HFF-Myc (cell line): Measurements from ENCODE around the gene THBS4.

ENCODE experiments used
- DNase-seq: peaks from one replicate; pipeline ENCODE4 v3.0.0-alpha.2; 2011; ENCODE audit warnings: low read depth; ENCODE audit errors: extremely low read depth
- H3K4me3 ChIP-seq: replicated peaks from 2 replicates; pipeline ENCODE4 v1.5.1; 2011; ENCODE audit warnings: low read depth, mild to moderate bottlenecking, control low read depth, low read length
- CTCF ChIP-seq: IDR thresholded peaks from 2 replicates; pipeline ENCODE4 v1.5.1; 2012; ENCODE audit warnings: mild to moderate bottlenecking, low read depth, low read length, control low read depth; ENCODE audit errors: missing control alignments

THBS4 gene

DNA sequence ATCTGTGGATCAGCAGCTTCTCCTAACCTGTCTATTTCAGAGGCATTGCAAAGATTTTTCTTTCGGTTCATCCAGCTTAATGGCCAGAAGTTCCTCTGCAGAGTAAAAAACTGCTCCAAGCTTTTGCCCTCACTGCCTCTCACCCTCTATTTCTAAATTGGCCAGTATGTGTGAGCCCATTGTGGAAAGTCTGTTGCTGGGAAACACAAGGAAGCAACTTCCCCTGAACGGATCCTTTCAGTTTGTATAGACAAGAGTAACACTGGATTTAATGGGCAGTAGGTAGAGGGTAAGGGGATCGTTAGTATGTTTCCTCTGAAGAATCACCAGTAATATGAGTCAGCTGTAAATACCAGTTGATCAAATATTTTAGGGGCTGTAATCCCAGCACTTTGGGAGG lies 7.2 kb downstream of the THBS4 start:
- TF ChIP-seq CTCF = no peak
- DNase-seq = no peak
- H3K4me3 ChIP-seq = no peak overlapping the region

DNA sequence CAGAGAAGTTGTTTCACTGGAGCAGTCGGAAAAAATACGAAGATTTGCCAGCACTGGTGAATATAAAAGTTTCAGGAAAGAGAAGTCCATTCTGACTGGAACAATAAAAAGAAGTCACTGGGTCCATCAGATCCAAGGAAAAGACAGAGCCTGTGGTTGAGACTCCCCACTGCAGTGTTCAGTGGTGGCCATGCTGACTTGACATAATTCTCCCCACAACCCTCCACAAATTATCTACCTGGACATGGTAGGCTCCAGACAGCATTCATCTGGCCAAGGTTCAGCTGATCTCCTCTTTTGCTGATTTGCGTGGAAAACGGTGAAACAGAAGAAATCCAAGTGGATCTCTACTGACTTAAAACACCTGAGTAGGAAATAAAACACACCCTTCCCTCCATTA lies 8.0 kb downstream of the THBS4 start:
- no peak for TF ChIP-seq CTCF
- DNase-seq = no peak
- H3K4me3 ChIP-seq = no peak overlapping the region

DNA sequence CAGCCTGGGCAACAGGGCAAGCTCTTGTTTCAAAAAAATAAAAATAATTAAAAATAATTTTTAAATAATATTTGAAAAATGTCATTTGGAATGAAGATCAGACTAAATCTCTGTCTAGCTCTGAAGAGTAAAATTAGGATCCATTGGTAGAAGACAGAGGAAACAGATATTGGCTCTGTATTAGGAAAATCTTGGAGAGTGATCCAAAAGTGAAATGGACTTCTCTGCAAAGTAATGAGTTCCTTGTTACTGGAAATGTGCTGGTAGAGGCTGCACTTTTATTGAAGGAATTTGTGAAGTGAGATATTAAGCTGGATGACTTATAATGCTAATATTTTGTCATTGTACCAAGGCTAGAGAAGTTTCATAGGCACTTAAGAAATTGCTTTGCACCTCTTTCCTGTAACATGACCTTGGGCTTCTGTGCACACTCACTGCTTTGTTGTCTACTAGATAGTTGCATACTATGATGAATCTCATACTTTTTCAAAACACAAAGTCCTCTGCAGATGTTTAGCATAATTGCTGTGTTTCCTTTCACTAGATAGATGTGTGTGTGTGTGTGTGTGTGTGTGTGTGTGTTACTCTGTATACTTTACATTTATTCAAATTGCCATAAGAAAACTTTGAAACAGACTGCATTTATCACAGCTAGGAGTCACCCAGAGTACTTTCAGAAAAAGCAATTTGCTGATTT lies 13.1 kb downstream of the THBS4 start:
- H3K4me3 ChIP-seq = no peak overlapping the region
- TF ChIP-seq CTCF = no peak
- no peak for DNase-seq

DNA sequence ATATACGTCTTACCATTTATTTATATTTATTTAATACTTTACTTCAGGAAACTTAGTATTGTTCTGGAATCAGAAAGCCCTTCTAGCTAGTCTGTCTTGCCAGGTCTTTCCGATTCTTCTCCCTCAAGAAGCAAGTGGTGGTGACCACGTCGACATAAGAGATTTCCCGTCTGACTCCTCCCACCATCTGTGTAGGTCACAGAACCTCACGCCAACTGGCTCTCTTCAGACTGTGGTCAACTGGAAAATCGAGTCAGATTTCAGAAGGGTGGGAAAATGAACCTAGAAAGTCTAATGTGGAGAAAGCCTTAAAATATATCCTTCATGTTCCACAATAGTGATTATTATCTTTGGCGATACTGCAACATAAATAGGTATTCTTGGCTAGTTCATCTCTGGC lies 17.3 kb downstream of the THBS4 start:
- TF ChIP-seq CTCF = no peak
- DNase-seq = no peak
- H3K4me3 ChIP-seq = no peak overlapping the region

DNA sequence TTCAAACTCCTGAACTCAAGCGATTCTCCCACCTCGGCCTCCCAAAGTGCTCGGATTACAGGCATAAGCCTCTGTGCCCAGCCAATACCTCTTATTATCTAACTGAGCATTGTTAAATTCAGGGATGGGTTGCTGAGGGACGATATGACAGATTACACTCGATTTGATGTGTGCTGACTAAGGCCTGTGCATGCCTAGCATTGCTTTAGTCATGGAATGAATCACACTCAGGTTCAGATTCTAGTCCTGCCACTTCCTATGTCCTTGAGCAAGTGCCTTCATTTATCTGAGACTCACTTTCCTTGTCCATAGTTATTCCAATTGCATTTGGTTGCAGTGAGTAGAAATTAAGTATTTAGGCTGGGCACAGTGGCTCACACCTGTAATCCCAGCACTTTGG lies 19.5 kb downstream of the THBS4 start:
- TF ChIP-seq CTCF = no peak
- no peak overlapping the region for H3K4me3 ChIP-seq
- DNase-seq = no peak

- TF ChIP-seq CTCF = no peak
- DNase-seq = no peak
- H3K4me3 ChIP-seq = no peak overlapping the region
Observed at GRCh38 chr5:80055491-80056170, 20.5 kb downstream of the THBS4 start.
